DMS79 treated with DMSO at 0.1 percent for 48 hours (cell line): ENCODE measurements around the gene NMNAT2.
"Not testable (repeated sequence)": the region's sequence is repeated elsewhere in the genome, so short reads cannot be mapped to it uniquely, and the experiment has no call there.

Source experiments
- DNase-seq: peaks from one replicate; lab custom pipeline; 2025; lab: John Stamatoyannopoulos, UW

The NMNAT2 gene

GRCh38 chr1:183262628-183263200 is 155.5 kb downstream of the NMNAT2 start:
- no peak for DNase-seq

GRCh38 chr1:183259924-183260323 is 158.3 kb downstream of the NMNAT2 start:
- no peak for DNase-seq

GRCh38 chr1:183255073-183255472 is 163.1 kb downstream of the NMNAT2 start:
- DNase-seq, result no peak

GRCh38 chr1:183251959-183252450 is 166.2 kb downstream of the NMNAT2 start:
- no peak for DNase-seq

DNA sequence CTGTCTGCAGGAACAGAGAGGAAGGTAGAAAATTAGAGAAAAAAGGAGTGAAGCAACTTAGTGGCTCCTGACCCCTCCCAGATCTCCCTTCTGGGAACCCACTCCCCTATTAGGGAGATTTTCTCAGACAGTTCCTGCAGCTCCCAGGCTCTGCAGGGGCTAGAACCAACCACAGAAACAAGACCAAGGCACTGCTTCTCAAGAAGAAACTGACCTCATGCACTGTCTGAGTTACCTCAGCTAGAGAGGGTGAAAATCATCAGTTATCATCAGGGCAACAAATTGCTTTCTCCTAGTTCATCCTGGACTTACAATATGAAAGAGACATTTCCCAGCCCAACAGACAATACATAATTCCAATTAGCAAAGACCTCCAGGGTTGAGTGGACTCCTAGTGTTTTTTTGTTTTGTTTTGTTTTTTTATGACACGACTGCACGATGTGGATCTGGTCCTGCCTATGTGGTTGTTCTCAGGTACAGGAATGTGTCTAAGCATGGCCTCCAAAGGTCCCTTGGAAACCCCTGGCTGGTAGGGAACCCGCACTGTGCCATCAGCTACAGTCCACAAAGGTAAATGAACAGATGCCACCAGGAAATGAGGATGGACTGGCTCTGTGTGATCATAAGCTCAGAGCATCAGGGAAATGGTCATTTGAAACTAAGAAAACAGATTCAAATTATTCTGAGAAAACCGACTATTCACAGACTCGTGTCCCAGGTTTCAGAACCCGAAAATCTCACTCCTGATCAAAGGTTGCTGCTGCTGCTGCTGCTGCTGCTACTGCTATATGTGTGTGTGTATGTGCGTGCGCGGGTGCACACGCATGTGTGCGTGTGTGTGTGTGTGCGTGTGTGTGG is 166.8 kb downstream of the NMNAT2 start:
- no peak for DNase-seq

DNA sequence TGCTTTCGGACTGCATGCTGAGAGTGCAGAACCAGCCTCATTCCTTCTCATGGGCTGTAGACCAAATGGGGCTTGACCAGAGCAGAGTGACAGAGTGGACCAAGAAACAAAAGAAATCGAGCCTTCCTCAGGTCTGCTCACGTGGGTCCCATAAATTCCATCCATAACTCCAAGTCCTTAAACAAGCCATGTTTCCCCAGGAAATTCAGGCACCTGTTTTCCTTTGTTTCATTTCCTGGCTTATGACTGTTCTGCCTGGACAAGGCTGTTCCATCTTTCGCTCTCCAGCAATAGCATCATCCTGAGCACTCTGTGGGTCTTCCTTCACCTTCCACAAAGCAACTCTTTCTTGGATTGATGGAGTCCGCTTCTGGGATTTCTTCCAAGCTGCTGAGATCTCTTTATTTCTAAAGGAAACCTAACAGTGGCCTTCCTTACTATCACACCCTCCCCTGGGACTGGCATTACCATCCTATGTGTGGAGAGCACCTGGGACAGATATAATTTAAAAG is 168.2 kb downstream of the NMNAT2 start:
- DNase-seq, result no peak

GRCh38 chr1:183248989-183249691 is 169.0 kb downstream of the NMNAT2 start:
- no peak for DNase-seq

- DNase-seq, result no peak
Measured at GRCh38 chr1:183247931-183248330, 170.2 kb downstream of the NMNAT2 start.

- no peak for DNase-seq
Measured at GRCh38 chr1:183247484-183247883, 170.7 kb downstream of the NMNAT2 start.

DNA sequence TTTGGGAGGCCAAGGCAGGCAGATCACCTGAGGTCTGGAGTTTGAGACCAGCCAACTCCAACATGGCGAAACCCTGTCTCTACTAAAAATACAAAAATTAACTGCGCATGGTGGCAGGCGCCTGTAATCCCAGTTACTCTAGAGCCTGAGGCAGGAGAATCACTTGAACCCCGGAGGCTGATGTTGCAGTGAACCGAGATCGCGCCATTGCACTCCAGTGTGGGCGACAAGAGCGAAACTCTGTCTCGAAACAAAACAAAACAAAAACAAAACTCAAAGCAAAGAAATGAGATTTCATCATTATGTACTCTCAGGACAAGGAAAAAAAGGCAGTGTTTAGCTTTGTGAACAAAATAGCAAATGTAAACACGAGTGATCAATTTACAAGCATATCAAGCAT is 171.1 kb downstream of the NMNAT2 start:
- no peak for DNase-seq

DNA sequence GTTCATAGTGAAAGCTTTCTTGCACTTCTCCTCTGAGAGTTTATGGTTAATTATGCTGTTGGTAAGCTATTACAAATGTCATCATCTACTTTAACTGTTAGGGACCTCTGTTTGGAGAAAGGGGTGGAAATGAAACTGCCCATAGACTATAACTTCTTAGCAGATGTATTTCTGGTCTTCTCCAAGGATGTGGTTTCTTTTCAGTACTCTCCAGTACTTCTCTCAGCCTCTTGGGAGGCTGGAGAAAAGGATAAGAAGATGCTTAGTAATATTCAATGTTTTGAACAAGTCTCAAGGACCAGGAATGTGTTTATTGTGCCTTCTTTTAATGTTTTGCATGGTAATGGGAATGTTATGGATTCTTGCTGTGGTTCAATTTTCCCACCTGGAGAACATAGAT is 171.7 kb downstream of the NMNAT2 start:
- DNase-seq, result no peak

GRCh38 chr1:183245357-183245756 is 172.8 kb downstream of the NMNAT2 start:
- no peak for DNase-seq

- DNase-seq, result no peak
Measured at GRCh38 chr1:183244466-183244865, 173.7 kb downstream of the NMNAT2 start.

DNA sequence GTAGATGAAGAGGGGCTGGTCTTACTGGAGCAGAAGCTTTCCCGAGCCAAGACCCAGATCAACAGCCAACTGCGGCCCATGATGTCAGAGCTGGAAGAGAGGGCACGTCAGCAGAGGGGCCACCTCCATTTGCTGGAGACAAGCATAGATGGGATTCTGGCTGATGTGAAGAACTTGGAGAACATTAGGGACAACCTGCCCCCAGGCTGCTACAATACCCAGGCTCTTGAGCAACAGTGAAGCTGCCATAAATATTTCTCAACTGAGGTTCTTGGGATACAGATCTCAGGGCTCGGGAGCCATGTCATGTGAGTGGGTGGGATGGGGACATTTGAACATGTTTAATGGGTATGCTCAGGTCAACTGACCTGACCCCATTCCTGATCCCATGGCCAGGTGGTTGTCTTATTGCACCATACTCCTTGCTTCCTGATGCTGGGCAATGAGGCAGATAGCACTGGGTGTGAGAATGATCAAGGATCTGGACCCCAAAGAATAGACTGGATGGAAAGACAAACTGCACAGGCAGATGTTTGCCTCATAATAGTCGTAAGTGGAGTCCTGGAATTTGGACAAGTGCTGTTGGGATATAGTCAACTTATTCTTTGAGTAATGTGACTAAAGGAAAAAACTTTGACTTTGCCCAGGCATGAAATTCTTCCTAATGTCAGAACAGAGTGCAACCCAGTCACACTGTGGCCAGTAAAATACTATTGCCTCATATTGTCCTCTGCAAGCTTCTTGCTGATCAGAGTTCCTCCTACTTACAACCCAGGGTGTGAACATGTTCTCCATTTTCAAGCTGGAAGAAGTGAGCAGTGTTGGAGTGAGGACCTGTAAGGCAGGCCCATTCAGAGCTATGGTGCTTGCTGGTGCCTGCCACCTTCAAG is 174.8 kb downstream of the NMNAT2 start:
- DNase-seq, result no peak

DNA sequence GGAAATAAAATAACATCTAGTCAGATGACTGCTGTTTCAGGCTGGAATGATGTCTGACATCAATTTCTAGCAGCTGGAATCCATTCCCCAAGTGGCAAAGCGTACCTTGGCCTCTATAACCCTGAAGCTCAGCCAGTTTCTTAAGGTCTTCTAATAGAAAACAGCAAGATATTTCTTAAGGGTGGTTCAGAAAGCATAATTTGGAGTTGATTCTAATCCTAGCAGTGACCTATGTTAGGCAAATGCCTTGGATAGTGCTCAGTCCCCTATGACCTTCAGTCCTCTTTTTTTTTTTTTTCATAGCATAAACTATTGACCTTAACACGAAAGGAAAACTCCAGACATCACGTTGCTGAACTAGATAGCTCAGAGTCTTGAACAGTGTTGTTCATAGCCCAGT is 175.6 kb downstream of the NMNAT2 start:
- no peak for DNase-seq

GRCh38 chr1:183241471-183241870 is 176.7 kb downstream of the NMNAT2 start:
- DNase-seq, result no peak

DNA sequence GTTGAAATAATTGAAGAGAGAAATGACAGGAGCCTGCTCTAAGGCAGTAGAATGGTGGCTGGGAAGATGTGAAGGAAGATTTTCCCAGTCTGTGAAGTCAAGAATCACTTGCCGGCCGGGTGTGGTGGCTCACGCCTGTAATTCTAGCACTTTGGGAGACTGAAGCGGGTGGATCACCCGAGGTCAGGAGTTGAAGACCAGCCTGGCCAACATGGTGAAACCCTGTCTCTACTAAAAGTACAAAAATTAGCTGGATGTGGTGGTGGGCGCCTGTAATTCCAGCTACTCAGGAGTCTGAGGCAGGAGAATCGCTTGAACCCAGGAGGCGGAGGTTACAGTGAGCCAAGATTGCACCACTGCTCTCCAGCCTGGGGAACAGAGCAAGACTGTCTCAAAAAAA is 177.3 kb downstream of the NMNAT2 start:
- DNase-seq, result not testable (repeated sequence)

DNA sequence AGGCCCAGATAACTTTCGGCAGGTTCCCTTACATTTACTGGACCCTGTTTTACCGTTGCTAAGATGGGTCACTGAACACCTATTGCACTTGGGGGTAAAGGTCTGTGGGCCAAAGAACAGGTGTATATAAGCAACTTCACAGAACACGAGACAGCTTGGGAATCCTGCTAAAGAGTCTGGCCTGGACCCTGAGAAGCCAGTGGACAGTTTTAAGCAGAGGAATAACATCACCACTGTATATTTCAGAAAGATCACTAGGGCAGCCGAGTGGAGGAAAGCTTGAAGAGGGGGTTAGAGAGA is 177.7 kb downstream of the NMNAT2 start:
- DNase-seq, result no peak

DNA sequence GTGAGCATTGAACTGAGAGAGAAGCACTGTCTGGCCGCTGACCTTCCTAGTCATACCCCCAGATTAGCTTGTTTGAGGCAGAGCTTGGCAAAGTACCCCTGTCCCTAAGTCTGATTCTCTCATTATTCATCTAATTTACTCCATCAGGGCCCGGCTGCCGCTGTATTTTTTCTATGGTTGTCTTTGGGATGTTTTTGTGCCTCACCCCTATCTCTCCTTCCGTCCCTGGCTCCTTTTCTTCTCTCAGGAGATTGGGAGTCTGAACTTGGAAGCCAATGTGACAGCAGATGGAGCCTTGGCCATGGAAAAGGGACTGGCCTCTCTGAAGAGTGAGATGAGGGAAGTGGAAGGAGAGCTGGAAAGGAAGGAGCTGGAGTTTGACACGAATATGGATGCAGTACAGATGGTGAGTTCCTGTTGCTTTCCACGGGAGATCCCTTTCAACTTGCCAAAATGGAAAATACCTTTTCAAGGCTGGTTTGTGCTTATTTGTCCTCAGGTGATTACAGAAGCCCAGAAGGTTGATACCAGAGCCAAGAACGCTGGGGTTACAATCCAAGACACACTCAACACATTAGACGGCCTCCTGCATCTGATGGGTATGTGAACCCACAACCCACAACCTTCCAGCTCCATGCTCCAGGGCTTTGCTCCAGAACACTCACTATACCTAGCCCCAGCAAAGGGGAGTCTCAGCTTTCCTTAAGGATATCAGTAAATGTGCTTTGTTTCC is 178.2 kb downstream of the NMNAT2 start:
- DNase-seq, result no peak

DNA sequence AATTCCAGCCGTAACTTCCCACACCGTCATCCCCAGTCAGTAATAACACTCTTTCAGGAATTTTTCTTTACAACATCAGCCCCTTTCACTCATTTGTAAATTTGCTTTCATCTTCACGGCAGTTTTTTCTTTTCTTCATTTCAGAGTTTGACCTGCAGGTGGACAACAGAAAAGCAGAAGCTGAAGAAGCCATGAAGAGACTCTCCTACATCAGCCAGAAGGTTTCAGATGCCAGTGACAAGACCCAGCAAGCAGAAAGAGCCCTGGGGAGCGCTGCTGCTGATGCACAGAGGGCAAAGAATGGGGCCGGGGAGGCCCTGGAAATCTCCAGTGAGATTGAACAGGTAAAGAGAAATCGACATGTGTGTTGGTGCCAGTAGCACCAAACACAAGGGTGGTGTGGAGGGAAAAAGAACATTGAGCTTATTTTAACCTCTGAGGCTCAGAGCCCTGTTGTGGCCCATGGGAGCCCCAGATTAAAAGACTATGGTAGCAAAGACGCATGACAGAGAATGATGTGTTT is 178.9 kb downstream of the NMNAT2 start:
- DNase-seq, result no peak

GRCh38 chr1:183238071-183238470 is 180.1 kb downstream of the NMNAT2 start:
- peak; percentile 51 for DNase-seq
